Gastroesophageal sphincter (tissue), 3 donors: ENCODE results near the gene NEURL1.

Experiments used
- CTCF ChIP-seq, 4 experiments: fragments of 200-600 bp in 2 of 4; fragments of 450-650 bp in 2 of 4; sonication (generic) in 1 of 4; IDR thresholded peaks; one replicate each; pipeline ENCODE4 v1.5.1; 2017 to 2019; ENCODE audit warnings: antibody characterized with exemption in 4 of 4, mild to moderate bottlenecking in 2 of 4, moderate library complexity in 2 of 4
- EP300 ChIP-seq: sonication (generic); formaldehyde crosslinking; IDR thresholded peaks from one replicate; pipeline ENCODE4 v1.6.1; 2017; ENCODE audit warnings: antibody characterized with exemption, mild to moderate bottlenecking
- POLR2A ChIP-seq, 2 donors: fragments of 450-650 bp; IDR thresholded peaks; one replicate each; pipeline ENCODE4 v1.6.1; 2017; ENCODE audit warnings: antibody characterized with exemption in 2 of 2, mild to moderate bottlenecking in 2 of 2, moderate library complexity in 1 of 2
- POLR2AphosphoS5 ChIP-seq: sonication (generic); formaldehyde crosslinking; IDR thresholded peaks from one replicate; pipeline ENCODE4 v1.6.1; 2017; ENCODE audit warnings: antibody characterized with exemption

DNA sequence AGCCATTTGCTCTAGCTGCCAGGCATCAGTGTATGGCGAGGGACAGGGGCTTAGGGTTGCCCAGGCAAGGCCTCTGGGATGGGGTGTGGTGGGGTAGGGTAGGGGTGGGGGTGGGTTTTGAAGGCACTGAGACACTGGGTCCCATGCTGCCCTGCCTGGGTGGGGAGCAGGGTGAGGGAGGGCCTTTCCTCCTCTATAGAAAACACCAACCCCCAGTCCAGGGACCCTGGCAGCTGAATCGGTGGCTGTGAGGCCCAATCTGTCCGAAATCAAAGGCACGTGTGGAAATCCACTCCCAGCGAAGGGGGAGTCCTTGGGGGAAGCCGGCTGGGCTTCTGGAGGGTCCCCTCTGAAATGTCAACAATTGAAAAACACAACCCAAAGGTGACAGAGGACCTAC lies 106.4 kb downstream of the NEURL1 start:
- TF ChIP-seq CTCF (IDR thresholded peaks at IDR 0.05) (no peak), POLR2AphosphoS5 (no peak), EP300 (no peak), POLR2A (IDR thresholded peaks at IDR 0.05) (no peak)
